K562 (cell line): ENCODE data around the gene ACTN1. TPM values are rescaled to one million over a fixed set of nuclear protein-coding genes. Genes with fewer than 3 reads are reported as not detected.

ENCODE experiments used
- NCOR1 ChIP-seq: fragments of 450-650 bp; IDR thresholded peaks from 2 replicates; pipeline ENCODE4 v1.6.1; 2016; ENCODE audit warnings: mild to moderate bottlenecking, moderate library complexity
- PRDM10 ChIP-seq: fragments of 450-650 bp; IDR thresholded peaks from 2 replicates; pipeline ENCODE4 v1.6.1; 2018; ENCODE audit not compliant: partially characterized antibody
- VEZF1 ChIP-seq: fragments of 200-800 bp; sonication (Bioruptor generic); IDR thresholded peaks from 2 replicates; pipeline ENCODE4 v1.6.1; 2017; ENCODE audit warnings: missing genetic modification characterization, missing compliant biosample characterization
- ZNF318 ChIP-seq, 2 experiments: fragments of 450-650 bp; IDR thresholded peaks; 2 replicates each; pipeline ENCODE4 v1.6.1; 2016; ENCODE audit warnings: mild to moderate bottlenecking in 2 of 2, borderline replicate concordance in 1 of 2, low read depth in 1 of 2, moderate library complexity in 1 of 2
- polyA plus RNA-seq, 8 experiments: library from polyadenylated mRNA; depleted of rRNA in 4 of 8; stranded (reverse) in 5 of 8; unstranded in 3 of 8; fragments of >200 nt; fragmentation: Nextera tagmentation in 2 of 8; fragmentation: Illumina TruSeq in 1 of 8; extraction: Ambion mirVana in 2 of 8; extraction: Trizol in 1 of 8; gene quantifications; 2 replicates each; pipeline versions ENCODE4 v1.2.1 to v1.2.3, GENCODE V29; 2011 to 2014; ENCODE audit warnings: inconsistent platforms in 1 of 8, missing spikeins in 1 of 8
- total RNA-seq, 7 experiments: library from RNA; depleted of rRNA in 6 of 7; stranded (reverse); fragments of >200 nt in 6 of 7; fragmentation: Illumina TruSeq in 2 of 7; extraction: Trizol in 2 of 7; gene quantifications; 2 replicates each; pipeline versions ENCODE4 v1.2.1 to v1.2.3, GENCODE V29; 2011 to 2021; ENCODE audit warnings: low replicate concordance in 1 of 7

ACTN1 gene
- total and polyA plus RNA-seq, 9 of the 15 experiments (the other 6 are each of a cell fraction or from before 2014, with no cell fraction given) = 2.2 to 67.7 (median 34.5) TPM

DNA sequence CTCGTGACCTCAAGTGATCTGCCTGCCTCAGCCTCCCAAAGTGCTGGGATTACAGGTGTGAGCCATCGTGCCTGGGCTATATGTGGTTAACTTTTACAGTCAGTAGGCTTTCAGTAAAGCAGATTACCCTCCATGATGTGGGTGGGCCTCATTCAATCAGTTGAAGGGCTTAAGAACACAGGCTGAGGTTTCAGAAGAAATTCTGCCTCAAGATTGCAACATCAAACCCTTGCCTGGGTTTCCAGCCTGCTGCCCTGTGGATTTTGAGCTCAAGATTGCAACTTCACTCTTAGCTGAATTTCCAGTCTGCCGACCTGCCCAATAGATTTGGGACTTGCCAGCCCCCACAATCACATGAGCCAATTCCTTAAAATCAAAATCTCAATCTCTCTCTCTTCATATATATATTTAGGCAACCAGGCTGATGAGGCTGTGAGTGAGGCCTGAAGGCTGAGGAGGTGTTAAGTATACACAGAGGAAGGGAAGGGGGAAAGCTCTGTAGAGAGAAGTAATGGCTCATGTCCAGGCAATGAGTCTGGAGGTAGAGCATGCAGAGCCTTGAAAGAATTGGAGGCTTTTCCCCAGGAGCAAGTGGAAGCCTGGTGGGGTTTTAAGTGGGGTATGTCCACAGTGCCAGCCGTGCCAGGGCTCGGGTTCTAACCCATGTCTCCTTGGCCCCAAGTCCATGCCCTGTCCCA, 33.3 kb upstream of the ACTN1 start (continued):
- no peak for TF ChIP-seq PRDM10
- TF ChIP-seq VEZF1 (CRISPR knock-in tag) = no peak
- TF ChIP-seq NCOR1 = no peak
- TF ChIP-seq ZNF318 (IDR thresholded peaks at IDR 0.05; ENCODE audit: borderline replicate concordance in 1 of 2, low read depth in 1 of 2) = no peak
